ENCODE results near the gene NR1H3.
A peak's percentile ranks its signal among the peaks of the same experiment; 100 is the strongest.

Gene NR1H3

GRCh38 chr11:47244448-47245350 lies 13.1 kb upstream of the NR1H3 start:
- DNase-seq, result no peak

GRCh38 chr11:47245611-47246357 lies 12.0 kb upstream of the NR1H3 start:
- DNase-seq, result no peak

- DNase-seq, result no peak
These were observed 10.3 kb upstream of the NR1H3 start for GRCh38 chr11:47247502-47247901.

GRCh38 chr11:47248304-47248663 lies 9.5 kb upstream of the NR1H3 start:
- DNase-seq, result no peak

- peak; percentile 89 for DNase-seq
These were observed 9.0 kb upstream of the NR1H3 start, which contains the start of gene ACP2 for GRCh38 chr11:47248664-47249377. Gene ACP2, minus strand, starts transcription at chr11:47248814. Its CDS starts 25 bp downstream, at chr11:47248789.

- no peak for DNase-seq
These were observed 8.4 kb upstream of the NR1H3 start for GRCh38 chr11:47249378-47249715.

- DNase-seq, result no peak
These were observed 6.0 kb upstream of the NR1H3 start for GRCh38 chr11:47251751-47252150.

GRCh38 chr11:47253660-47254059 lies 4.1 kb upstream of the NR1H3 start:
- no peak for DNase-seq

- DNase-seq, result no peak
These were observed 3.4 kb upstream of the NR1H3 start for GRCh38 chr11:47254386-47254785.

- DNase-seq, result no peak
These were observed 1.4 kb upstream of the NR1H3 start for GRCh38 chr11:47256374-47256773.

- DNase-seq, result no peak
These were observed 649 bp upstream of the NR1H3 start for GRCh38 chr11:47257177-47257516.

GRCh38 chr11:47258317-47258902 lies 614 bp downstream of the NR1H3 start:
- no peak for DNase-seq

GRCh38 chr11:47259232-47259977 lies 1.6 kb downstream of the NR1H3 start:
- DNase-seq, result peak; percentile 58

- no peak for DNase-seq
These were observed 2.6 kb downstream of the NR1H3 start for GRCh38 chr11:47260366-47260765.

GRCh38 chr11:47261291-47261800 lies 3.5 kb downstream of the NR1H3 start:
- no peak for DNase-seq

GRCh38 chr11:47264119-47264518 lies 6.3 kb downstream of the NR1H3 start:
- DNase-seq, result no peak

- no peak for DNase-seq
These were observed 6.7 kb downstream of the NR1H3 start for GRCh38 chr11:47264521-47264920.

- DNase-seq, result no peak
These were observed 10.1 kb downstream of the NR1H3 start for GRCh38 chr11:47267876-47268275.

GRCh38 chr11:47268448-47269001 lies 10.7 kb downstream of the NR1H3 start:
- no peak for DNase-seq

- DNase-seq, result peak; percentile 89
These were observed 11.4 kb downstream of the NR1H3 start for GRCh38 chr11:47269002-47269828.

GRCh38 chr11:47269829-47270305 lies 12.1 kb downstream of the NR1H3 start, which contains the start of gene MADD:
Gene MADD, plus strand, starts transcription at chr11:47270133.
- DNase-seq, result peak; percentile 95
